ENCODE data around the gene TACO1. TPM values are rescaled to one million over a fixed set of nuclear protein-coding genes. Genes with fewer than 3 reads are reported as not detected.

The TACO1 gene
- total RNA-seq, 2 donors from 2014 or later, result 32.7 to 35.1 TPM

GRCh38 chr17:63578027-63578768 lies 22.5 kb upstream of the TACO1 start:
- Mint-ChIP-seq H3K36me3 (ENCODE audit: insufficient read depth in 2 of 2) (peaks cover 5 to 15% of the 10 kb centered on the region in 2 donors), H3K4me1 (ENCODE audit: low read depth) (peaks cover 23% of the 10 kb centered on the region), H3K9me3 (no peaks in the 10 kb centered on the region), H3K4me3 (no peak overlapping the region), H3K27ac (no peak overlapping the region), H3K27me3 (ENCODE audit: low read depth) (no peaks in the 10 kb centered on the region)
- no peak for ATAC-seq (replicated peaks in 1 of 2)
- no peak for DNase-seq

- Mint-ChIP-seq H3K27me3 (ENCODE audit: low read depth) (no peaks in the 10 kb centered on the region), H3K27ac (no peak overlapping the region), H3K4me1 (ENCODE audit: low read depth) (peaks cover 23% of the 10 kb centered on the region), H3K36me3 (ENCODE audit: insufficient read depth in 2 of 2) (peaks cover 5 to 14% of the 10 kb centered on the region in 2 donors), H3K9me3 (no peaks in the 10 kb centered on the region), H3K4me3 (no peak overlapping the region)
- no peak for DNase-seq
- ATAC-seq (replicated peaks in 1 of 2), result no peak
Measured at GRCh38 chr17:63578769-63579111, 22.0 kb upstream of the TACO1 start.

- ATAC-seq (replicated peaks in 1 of 2) (no peak), DNase-seq (no peak)
- Mint-ChIP-seq H3K4me3 (no peak overlapping the region), H3K9me3 (no peaks in the 10 kb centered on the region), H3K27me3 (ENCODE audit: low read depth) (no peaks in the 10 kb centered on the region), H3K4me1 (ENCODE audit: low read depth) (peaks cover 24% of the 10 kb centered on the region), H3K27ac (peak overlapping the region; percentile 85), H3K36me3 (ENCODE audit: insufficient read depth in 2 of 2) (peaks cover 2 to 16% of the 10 kb centered on the region in 2 donors)
Measured at GRCh38 chr17:63579633-63580032, 21.1 kb upstream of the TACO1 start.

DNA sequence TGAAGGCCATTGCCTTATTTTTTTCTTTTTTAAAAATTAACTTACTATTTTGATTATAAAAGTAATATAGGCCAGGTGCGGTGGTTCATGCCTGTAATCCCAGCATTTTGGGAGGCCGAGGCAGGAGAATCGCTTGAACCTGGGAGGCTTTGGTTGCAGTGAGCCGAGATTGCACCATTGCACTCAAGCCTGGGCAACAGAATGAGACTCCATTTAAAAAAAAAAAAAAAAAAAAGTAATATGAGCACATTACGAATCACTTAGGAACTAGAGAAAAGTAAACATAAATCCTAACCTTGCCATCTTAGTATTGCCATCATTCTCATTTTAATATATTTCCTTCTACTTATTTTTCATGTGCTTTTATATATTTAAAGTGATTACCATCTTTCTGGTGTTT lies 12.9 kb upstream of the TACO1 start:
- Mint-ChIP-seq H3K4me1 (ENCODE audit: low read depth) (peaks cover 24% of the 10 kb centered on the region), H3K27me3 (ENCODE audit: low read depth) (no peaks in the 10 kb centered on the region), H3K4me3 (no peak overlapping the region), H3K27ac (peak overlapping the region; percentile 51), H3K36me3 (ENCODE audit: insufficient read depth in 2 of 2) (peaks cover 11 to 37% of the 10 kb centered on the region in 2 donors), H3K9me3 (no peaks in the 10 kb centered on the region)
- DNase-seq (no peak), ATAC-seq (replicated peaks in 1 of 2) (no peak)

- no peak overlapping the region for H3K27ac Mint-ChIP-seq
- ATAC-seq (replicated peaks in 1 of 2), result no peak
- H3K36me3 Mint-ChIP-seq (ENCODE audit: insufficient read depth in 2 of 2), result peaks cover 9 to 33% of the 10 kb centered on the region in 2 donors
Measured at GRCh38 chr17:63588797-63589196, 11.9 kb upstream of the TACO1 start.

GRCh38 chr17:63589646-63590045 lies 11.0 kb upstream of the TACO1 start:
- Mint-ChIP-seq H3K36me3 (ENCODE audit: insufficient read depth in 2 of 2) (peaks cover 9 to 29% of the 10 kb centered on the region in 2 donors), H3K27ac (peak overlapping the region; percentile 35), H3K4me1 (ENCODE audit: low read depth) (peaks cover 12% of the 10 kb centered on the region), H3K9me3 (no peaks in the 10 kb centered on the region), H3K4me3 (no peak overlapping the region), H3K27me3 (ENCODE audit: low read depth) (no peaks in the 10 kb centered on the region)
- DNase-seq (no peak), ATAC-seq (replicated peaks in 1 of 2) (no peak)

More at GRCh38 chr17:63588797-63589196, 11.9 kb upstream of the TACO1 start:
- H3K4me1 Mint-ChIP-seq (ENCODE audit: low read depth), result peaks cover 19% of the 10 kb centered on the region
- no peak for DNase-seq
- no peak overlapping the region for H3K4me3 Mint-ChIP-seq
- no peaks in the 10 kb centered on the region for H3K9me3 Mint-ChIP-seq
- H3K27me3 Mint-ChIP-seq (ENCODE audit: low read depth), result no peaks in the 10 kb centered on the region

GRCh38 chr17:63592797-63593196 lies 7.9 kb upstream of the TACO1 start:
- ATAC-seq (replicated peaks in 1 of 2) (no peak), DNase-seq (no peak)
- H3K9me3 Mint-ChIP-seq, result no peaks in the 10 kb centered on the region
- H3K36me3 Mint-ChIP-seq (ENCODE audit: insufficient read depth in 2 of 2), result peaks cover 5 to 20% of the 10 kb centered on the region in 2 donors
- H3K27me3 Mint-ChIP-seq (ENCODE audit: low read depth), result no peaks in the 10 kb centered on the region
- no peak overlapping the region for H3K27ac Mint-ChIP-seq
- peaks cover 5% of the 10 kb centered on the region for H3K4me1 Mint-ChIP-seq (ENCODE audit: low read depth)
- no peak overlapping the region for H3K4me3 Mint-ChIP-seq

GRCh38 chr17:63595132-63595531 lies 5.6 kb upstream of the TACO1 start:
- peaks cover 0 to 7% of the 10 kb centered on the region in 2 donors for H3K36me3 Mint-ChIP-seq (ENCODE audit: insufficient read depth in 2 of 2)
- no peak overlapping the region for H3K27ac Mint-ChIP-seq
- H3K4me3 Mint-ChIP-seq, result no peak overlapping the region
- H3K4me1 Mint-ChIP-seq (ENCODE audit: low read depth), result peaks cover 23% of the 10 kb centered on the region
- ATAC-seq (replicated peaks in 1 of 2), result no peak
- no peaks in the 10 kb centered on the region for H3K27me3 Mint-ChIP-seq (ENCODE audit: low read depth)
- no peaks in the 10 kb centered on the region for H3K9me3 Mint-ChIP-seq
- no peak for DNase-seq

- Mint-ChIP-seq H3K4me3 (peak overlapping the region in 1 of 2 donors; percentile 65), H3K27me3 (ENCODE audit: low read depth) (no peaks in the 10 kb centered on the region), H3K9me3 (no peaks in the 10 kb centered on the region), H3K4me1 (ENCODE audit: low read depth) (peaks cover 35% of the 10 kb centered on the region), H3K27ac (peak overlapping the region; percentile 67), H3K36me3 (ENCODE audit: insufficient read depth in 2 of 2) (peaks cover 1% of the 10 kb centered on the region in 2 donors)
- no peak for DNase-seq
- ATAC-seq (replicated peaks in 1 of 2), result peak; percentile 16 to 48
Measured at GRCh38 chr17:63596856-63597586, 3.7 kb upstream of the TACO1 start.

GRCh38 chr17:63598281-63598680 lies 2.4 kb upstream of the TACO1 start:
- DNase-seq (no peak), ATAC-seq (replicated peaks in 1 of 2) (peak; percentile 37 to 40)
- Mint-ChIP-seq H3K4me3 (peak overlapping the region in 1 of 2 donors; percentile 45), H3K9me3 (no peaks in the 10 kb centered on the region), H3K4me1 (ENCODE audit: low read depth) (peaks cover 35% of the 10 kb centered on the region), H3K27me3 (ENCODE audit: low read depth) (no peaks in the 10 kb centered on the region), H3K36me3 (ENCODE audit: insufficient read depth in 2 of 2) (peaks cover 1 to 3% of the 10 kb centered on the region in 2 donors), H3K27ac (peak overlapping the region; percentile 91)

DNA sequence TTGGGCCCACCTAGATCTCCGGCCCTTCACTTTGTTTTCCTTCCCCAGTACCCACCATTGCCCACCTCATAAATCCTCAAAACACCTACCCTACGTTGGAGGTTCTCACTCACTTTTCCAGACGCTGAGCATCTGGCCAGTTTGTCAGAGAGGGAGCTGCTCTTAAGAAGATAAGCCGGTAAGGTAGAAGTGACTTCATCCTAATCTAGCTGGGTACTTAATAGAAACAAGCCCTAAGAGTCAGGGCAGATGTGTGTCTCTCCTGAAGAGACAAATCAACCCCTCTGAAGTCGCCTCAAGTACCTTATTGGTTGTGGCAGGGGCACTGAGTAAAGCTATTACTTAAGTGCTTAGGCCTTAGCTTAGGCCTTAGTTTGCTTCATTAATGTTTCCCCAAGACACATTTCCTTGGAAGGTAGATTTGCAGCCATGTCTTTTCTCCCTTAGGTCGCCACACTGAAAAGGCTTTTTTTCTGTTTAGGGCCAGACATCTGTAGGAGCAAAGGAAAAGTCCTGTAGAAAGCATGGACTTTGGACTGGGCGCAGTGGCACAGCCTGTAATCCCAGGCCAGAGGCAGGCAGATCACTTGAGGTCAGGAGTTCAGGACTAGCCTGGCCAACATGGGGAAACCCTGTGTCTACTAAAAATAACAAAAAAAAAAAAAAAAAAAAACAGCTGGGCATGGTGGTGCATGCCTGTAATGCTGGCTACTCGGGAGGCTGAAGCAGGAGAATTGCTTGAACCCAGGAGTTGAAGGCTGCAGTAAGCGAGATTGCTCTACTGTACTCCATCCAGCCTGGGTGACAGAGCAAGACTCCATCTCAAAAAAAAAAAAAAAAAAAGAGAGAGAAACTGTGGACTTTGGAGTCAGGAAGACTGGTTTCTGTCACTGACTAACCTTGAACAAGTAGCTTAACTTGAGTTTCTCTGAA lies 1.0 kb downstream of the TACO1 start:
- no peak for DNase-seq
- Mint-ChIP-seq H3K36me3 (ENCODE audit: insufficient read depth in 2 of 2) (peaks cover 4 to 13% of the 10 kb centered on the region in 2 donors), H3K27me3 (ENCODE audit: low read depth) (no peaks in the 10 kb centered on the region), H3K27ac (peak overlapping the region; percentile 83), H3K9me3 (no peaks in the 10 kb centered on the region), H3K4me1 (ENCODE audit: low read depth) (peaks cover 40% of the 10 kb centered on the region), H3K4me3 (peak overlapping the region; percentile 86 to 96)
- ATAC-seq (replicated peaks in 1 of 2), result no peak

DNA sequence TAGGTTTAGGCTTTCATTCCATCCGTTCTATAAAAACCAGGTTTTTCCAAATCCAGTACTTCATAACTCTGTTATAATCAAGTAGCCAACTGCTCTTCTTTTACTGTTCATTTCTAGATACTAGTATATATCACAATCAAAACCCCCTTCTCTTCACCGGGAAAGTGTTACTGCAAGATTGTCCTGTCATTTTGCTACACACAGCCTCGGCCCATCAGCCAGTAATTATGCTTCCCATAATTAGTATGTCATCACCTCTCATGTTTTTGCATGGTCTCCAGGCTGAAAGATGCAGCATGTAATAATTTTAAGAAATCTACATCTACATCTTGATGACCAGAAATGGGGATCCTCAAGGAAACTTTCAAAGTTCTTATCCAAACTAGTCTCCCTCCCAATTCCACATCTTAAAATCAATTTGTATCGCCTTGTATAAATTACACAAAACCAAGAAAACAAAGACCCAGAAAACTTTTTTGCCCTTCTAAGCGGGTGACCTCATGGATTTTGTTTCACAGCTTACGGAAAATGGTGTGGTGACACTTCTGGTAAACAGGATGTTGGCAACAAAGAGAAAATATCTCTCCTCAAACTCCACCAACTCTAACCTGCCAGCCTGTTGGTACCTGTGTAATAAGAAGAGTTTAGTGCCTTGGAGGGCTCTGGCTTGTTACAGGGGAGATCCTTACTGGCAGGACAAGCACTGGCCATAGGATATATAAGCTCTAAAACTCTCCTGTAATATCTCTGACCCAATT lies 9.3 kb downstream of the TACO1 start:
- Mint-ChIP-seq H3K4me1 (ENCODE audit: low read depth) (peaks cover 34% of the 10 kb centered on the region), H3K36me3 (ENCODE audit: insufficient read depth in 2 of 2) (peaks cover 10 to 19% of the 10 kb centered on the region in 2 donors), H3K27me3 (ENCODE audit: low read depth) (no peaks in the 10 kb centered on the region), H3K27ac (peak overlapping the region; percentile 100), H3K4me3 (peak overlapping the region; percentile 81 to 94), H3K9me3 (no peaks in the 10 kb centered on the region)
- peak; percentile 50 to 59 for ATAC-seq (replicated peaks in 1 of 2)
- peak; percentile 38 to 40 for DNase-seq

Measured in activated T-cell treated with anti-CD3 and anti-CD28 coated beads, Interleukin-2, amount 50 U/mL, for 72 hours (primary cell).